Tibial artery (tissue), 4 donors: ENCODE data around the gene TSPAN9.

Source experiments
- DNase-seq, 2 donors: peaks; one replicate each; pipeline ENCODE4 v3.0.0-alpha.2; 2019
- H3K27ac ChIP-seq, 2 donors: fragments of 200-600 bp; sonication (generic) in 1 of 2; 1 replicate in 1 of 2; 2 replicates in 1 of 2; pipeline ENCODE4 v1.5.1; 2018 to 2019; ENCODE audit warnings: mild to moderate bottlenecking in 1 of 2
- H3K27me3 ChIP-seq, 2 donors: fragments of 200-600 bp; sonication (generic) in 1 of 2; one replicate each; pipeline versions ENCODE4 v1.5.1 to v1.6.0; 2016 to 2019
- H3K36me3 ChIP-seq, 3 donors: fragments of 200-600 bp; sonication (generic) in 2 of 3; one replicate each; pipeline ENCODE4 v1.5.1; 2016 to 2019; ENCODE audit warnings: mild to moderate bottlenecking in 2 of 3
- H3K4me1 ChIP-seq, 4 donors: fragments of 200-600 bp; sonication (generic) in 2 of 4; 1 replicate in 3 of 4; 2 replicates in 1 of 4; pipeline ENCODE4 v1.5.1; 2016 to 2019
- H3K4me3 ChIP-seq, 2 donors: fragments of 200-600 bp; sonication (generic) in 1 of 2; 1 replicate in 1 of 2; 2 replicates in 1 of 2; pipeline ENCODE4 v1.5.1; 2018 to 2019; ENCODE audit warnings: mild to moderate bottlenecking in 2 of 2
- H3K9me3 ChIP-seq, 3 donors: fragments of 200-600 bp; sonication (generic) in 1 of 3; one replicate each; pipeline ENCODE4 v1.5.1; 2016 to 2019
- CTCF ChIP-seq, 2 experiments: fragments of 200-600 bp in 1 of 2; fragments of 450-650 bp in 1 of 2; IDR thresholded peaks; one replicate each; pipeline ENCODE4 v1.5.1; 2017 to 2019; ENCODE audit warnings: antibody characterized with exemption in 2 of 2, mild to moderate bottlenecking in 1 of 2, moderate library complexity in 1 of 2
- intact Hi-C: fragments of 100-400 bp; cut with DNase I; formaldehyde crosslinking; loops from one replicate; pipeline ENCODE4 v1.15.0; 2023; ENCODE audit warnings: low total_unique reads

Gene TSPAN9

GRCh38 chr12:3185260-3185870, 108.2 kb downstream of the TSPAN9 start:
- intact Hi-C loops, result no loop called here
- Histone ChIP-seq H3K4me3 (no peak overlapping the region), H3K27ac (peak overlapping the region; percentile 80 to 87), H3K4me1 (peaks cover 0 to 59% (median 39%) of the 10 kb centered on the region in 4 donors), H3K36me3 (no peaks in the 10 kb centered on the region), H3K9me3 (no peaks in the 10 kb centered on the region), H3K27me3 (no peaks in the 10 kb centered on the region)
- no peak for TF ChIP-seq CTCF (IDR thresholded peaks at IDR 0.05)
- peak in 1 of 2 donors; percentile 84 for DNase-seq

DNA sequence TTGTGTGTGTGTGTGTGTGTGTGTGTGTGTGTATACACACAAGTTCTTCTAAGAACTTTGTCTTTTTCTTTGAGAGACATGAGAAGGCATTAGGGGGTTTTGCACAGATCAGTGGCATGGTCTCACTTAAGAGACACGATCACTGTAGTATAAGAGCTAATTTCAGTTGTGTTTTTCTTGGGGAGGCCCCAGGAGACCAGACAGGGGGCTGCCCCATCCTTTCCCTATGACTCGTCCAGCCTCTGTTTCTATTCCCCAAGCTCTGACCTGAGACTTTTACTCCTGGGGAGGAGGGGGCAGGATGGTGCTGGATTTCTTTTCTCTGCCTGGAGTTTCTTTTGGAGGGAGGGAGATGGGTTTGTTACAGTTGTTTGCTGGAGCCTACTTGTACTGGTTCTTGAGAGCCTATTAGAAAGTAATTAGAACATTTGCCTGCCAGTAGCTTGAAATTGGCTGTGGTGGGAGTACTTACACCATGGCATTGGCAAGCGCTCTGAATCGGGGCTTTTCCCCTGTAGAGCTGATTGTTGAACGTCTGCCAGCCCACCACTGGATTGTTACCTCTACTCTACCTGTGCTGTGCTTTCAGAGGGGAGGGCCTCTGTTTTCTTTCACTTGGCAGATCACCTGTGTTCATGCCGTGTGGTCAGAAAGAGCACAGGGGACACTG, 109.5 kb downstream of the TSPAN9 start:
- Histone ChIP-seq H3K36me3 (no peaks in the 10 kb centered on the region), H3K9me3 (no peaks in the 10 kb centered on the region), H3K4me3 (no peak overlapping the region), H3K27me3 (no peaks in the 10 kb centered on the region), H3K27ac (peak overlapping the region; percentile 80 to 87), H3K4me1 (peaks cover 0 to 59% (median 39%) of the 10 kb centered on the region in 4 donors)
- no peak for DNase-seq
- intact Hi-C loops, result no loop called here
- TF ChIP-seq CTCF (IDR thresholded peaks at IDR 0.05), result no peak

- no peaks in the 10 kb centered on the region for H3K9me3 ChIP-seq
- no peak overlapping the region for H3K27ac ChIP-seq
- no peak for DNase-seq
- no peaks in the 10 kb centered on the region for H3K27me3 ChIP-seq
- no peak for TF ChIP-seq CTCF (IDR thresholded peaks at IDR 0.05)
- no peak overlapping the region for H3K4me3 ChIP-seq
- no peaks in the 10 kb centered on the region for H3K36me3 ChIP-seq
- H3K4me1 ChIP-seq, result peaks cover 0 to 59% (median 39%) of the 10 kb centered on the region in 4 donors
- intact Hi-C loops, result no loop called here
Measured at GRCh38 chr12:3187846-3188770, 110.9 kb downstream of the TSPAN9 start.

DNA sequence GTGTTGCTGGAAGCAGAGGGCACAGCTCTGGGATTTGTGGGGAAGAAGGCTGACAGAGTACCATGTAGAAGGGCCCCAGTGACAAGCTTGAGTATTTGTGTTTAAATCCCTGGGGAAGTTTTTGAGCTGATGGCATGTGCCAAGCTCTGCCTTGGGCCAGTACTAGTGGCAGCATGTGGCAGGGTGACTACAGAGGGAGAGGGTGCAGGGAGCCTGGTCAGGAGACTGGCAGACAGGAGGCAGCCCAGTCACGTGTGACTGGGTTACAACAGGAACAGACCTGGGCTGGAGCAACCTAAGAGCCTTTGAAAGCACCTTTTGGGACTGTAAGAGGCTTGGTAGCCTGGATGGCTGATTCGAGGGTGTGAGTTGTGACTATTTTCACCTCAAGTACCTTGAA, 112.1 kb downstream of the TSPAN9 start:
- intact Hi-C loops, result no loop called here
- no peaks in the 10 kb centered on the region for H3K36me3 ChIP-seq

More for the DNA sequence above, 112.1 kb downstream of the TSPAN9 start:
- peaks cover 0 to 58% (median 39%) of the 10 kb centered on the region in 4 donors for H3K4me1 ChIP-seq
- TF ChIP-seq CTCF (IDR thresholded peaks at IDR 0.05), result no peak
- H3K27me3 ChIP-seq, result no peaks in the 10 kb centered on the region
- H3K9me3 ChIP-seq, result no peaks in the 10 kb centered on the region
- DNase-seq, result peak in 1 of 2 donors; percentile 77
- H3K4me3 ChIP-seq, result no peak overlapping the region
- no peak overlapping the region for H3K27ac ChIP-seq
